Thymus (tissue), 11 donors: ENCODE data around the gene NLGN1. TPM values are rescaled to one million over a fixed set of nuclear protein-coding genes. Genes with fewer than 3 reads are reported as not detected.
"Not testable (repeated sequence)": the region's sequence is repeated elsewhere in the genome, so short reads cannot be mapped to it uniquely, and the experiment has no call there.

Experiments
- DNase-seq, 9 donors: peaks; one replicate each; pipeline ENCODE4 v3.0.0-alpha.2; 2013; ENCODE audit warnings: low spot score in 9 of 9, low read depth in 6 of 9, missing footprints in 1 of 9
- H3K27ac ChIP-seq, 2 donors: one replicate each; pipeline ENCODE4 v1.5.1; 2013; ENCODE audit warnings: control low read depth in 1 of 2, low read depth in 1 of 2, low read length in 1 of 2, mild to moderate bottlenecking in 1 of 2, moderate library complexity in 1 of 2
- H3K27me3 ChIP-seq, 2 donors: one replicate each; pipeline ENCODE4 v1.5.1; 2013; ENCODE audit warnings: low read length in 1 of 2; ENCODE audit not compliant: control insufficient read depth in 2 of 2, insufficient read depth in 1 of 2
- H3K36me3 ChIP-seq, 2 donors: one replicate each; pipeline ENCODE4 v1.5.1; 2013; ENCODE audit warnings: low read length in 1 of 2, mild to moderate bottlenecking in 1 of 2, moderate library complexity in 1 of 2; ENCODE audit not compliant: control insufficient read depth in 2 of 2, insufficient read depth in 2 of 2
- H3K4me1 ChIP-seq, 2 donors: one replicate each; pipeline ENCODE4 v1.5.1; 2013; ENCODE audit warnings: low read length in 2 of 2; ENCODE audit not compliant: control insufficient read depth in 2 of 2, insufficient read depth in 2 of 2
- H3K4me3 ChIP-seq, 2 donors: one replicate each; pipeline ENCODE4 v1.5.1; 2013; ENCODE audit warnings: low read length in 2 of 2, control low read depth in 1 of 2, mild to moderate bottlenecking in 1 of 2
- H3K9me3 ChIP-seq, 2 donors: one replicate each; pipeline ENCODE4 v1.5.1; 2013; ENCODE audit warnings: low read length in 1 of 2, mild to moderate bottlenecking in 1 of 2; ENCODE audit not compliant: control insufficient read depth in 2 of 2, insufficient read depth in 1 of 2
- WGBS: extraction: QIAGEN DNeasy Blood & Tissue Kit; methylation state at CpG from one replicate; pipeline ENCODE4 v1.1.7; 2013; 5-methylcytosine and 5-hydroxymethylcytosine counted together
- polyA plus RNA-seq: library from polyadenylated mRNA; stranded (reverse); fragments of 200-250 nt; gene quantifications from one replicate; pipeline ENCODE4 v1.2.3, GENCODE V29; 2013
- total RNA-seq: library from RNA; stranded (reverse); fragments of 120-200 nt; gene quantifications from one replicate; pipeline ENCODE4 v1.2.4, GENCODE V29; 2013
- donor health status: healthy.

NLGN1 gene
- total and polyA plus RNA-seq, 2 donors, result 0.16 to 0.90 TPM

DNA sequence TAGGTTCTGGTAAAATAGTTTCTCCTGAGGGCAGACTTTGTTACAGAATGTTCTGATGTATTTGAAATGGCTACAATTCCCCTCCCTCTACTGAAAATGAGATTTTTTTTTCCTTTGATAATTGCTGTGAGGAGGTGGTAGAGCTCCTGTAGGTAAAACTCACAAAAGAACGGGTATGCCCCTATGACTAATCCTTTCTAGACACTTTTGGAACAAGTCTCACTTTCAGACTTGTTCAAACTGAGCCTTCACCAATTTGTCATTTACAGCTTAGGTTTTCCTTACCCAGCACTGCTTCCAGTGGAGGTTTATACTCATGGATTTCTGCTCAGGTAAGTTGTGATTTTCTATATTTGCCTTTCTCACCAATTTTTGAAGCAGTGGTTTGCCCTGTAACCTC is 115.6 kb downstream of the NLGN1 start:
- H3K9me3 ChIP-seq, result no peaks in the 10 kb centered on the region
- no peaks in the 10 kb centered on the region for H3K36me3 ChIP-seq
- no peak overlapping the region for H3K27ac ChIP-seq
- no peak for DNase-seq
- no peak overlapping the region for H3K4me3 ChIP-seq
- H3K27me3 ChIP-seq, result no peaks in the 10 kb centered on the region
- WGBS, result 74% methylated on average over 1 of the region's 1 CpG
- no peaks in the 10 kb centered on the region for H3K4me1 ChIP-seq

DNA sequence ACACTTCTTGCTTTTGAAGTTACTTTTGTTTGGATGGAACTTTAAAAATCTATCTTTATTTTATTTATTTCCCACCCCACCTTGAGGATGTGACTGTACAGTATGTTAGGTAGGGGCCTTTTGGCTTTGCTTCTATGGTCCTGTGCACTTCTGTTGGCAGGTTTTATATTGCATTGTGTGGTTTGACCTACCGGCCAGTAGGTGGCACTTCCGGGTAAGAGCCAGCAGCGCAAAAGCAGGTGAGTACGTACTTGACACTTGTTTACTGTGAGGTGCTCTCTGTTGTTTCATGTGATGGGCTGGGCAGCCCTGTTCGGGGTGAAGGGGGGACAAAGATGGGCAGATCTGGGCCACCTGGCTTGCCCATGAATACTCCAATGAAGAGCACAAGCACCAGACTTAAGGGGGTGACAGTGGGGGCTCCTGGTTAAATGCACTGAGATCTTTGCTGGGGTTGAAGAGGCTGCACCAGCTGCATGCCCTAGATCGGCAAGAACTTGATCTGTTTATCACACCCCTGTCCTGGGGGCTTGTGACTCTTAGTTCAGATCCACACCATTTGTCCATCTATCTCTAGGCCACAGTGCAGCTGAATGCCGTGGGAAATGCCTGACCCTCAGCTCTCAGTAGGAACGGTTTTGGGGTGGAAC is 131.6 kb downstream of the NLGN1 start:
- Histone ChIP-seq H3K4me3 (no peak overlapping the region), H3K27ac (no peak overlapping the region), H3K4me1 (no peaks in the 10 kb centered on the region), H3K27me3 (no peaks in the 10 kb centered on the region), H3K36me3 (no peaks in the 10 kb centered on the region), H3K9me3 (no peaks in the 10 kb centered on the region)
- 60% methylated on average over 8 of the region's 8 CpGs for WGBS
- peak in 6 of 9 donors; percentile 4 to 31 (median 8) for DNase-seq

DNA sequence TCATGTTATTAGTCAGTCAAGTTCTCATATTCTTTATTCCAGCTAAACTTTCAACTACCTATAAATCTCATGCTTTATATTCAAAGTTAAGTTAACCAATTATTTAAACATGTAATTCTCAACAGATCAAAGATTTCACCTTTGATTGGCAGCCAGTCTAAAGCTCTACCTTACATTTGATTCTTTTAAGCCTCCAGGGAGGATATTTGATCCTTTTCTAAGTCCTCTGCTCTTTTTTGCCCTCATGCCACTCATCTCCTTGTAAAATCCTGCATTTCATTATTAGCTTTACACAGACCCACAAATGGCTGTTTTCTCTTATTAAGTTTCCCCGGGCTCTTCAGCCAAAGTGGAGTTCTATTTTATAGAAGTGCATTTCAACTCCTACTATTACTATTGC is 134.1 kb downstream of the NLGN1 start:
- no peak for DNase-seq
- Histone ChIP-seq H3K27ac (no peak overlapping the region), H3K36me3 (no peaks in the 10 kb centered on the region), H3K4me1 (no peaks in the 10 kb centered on the region), H3K27me3 (no peaks in the 10 kb centered on the region), H3K4me3 (no peak overlapping the region), H3K9me3 (no peaks in the 10 kb centered on the region)
- 94% methylated on average over 1 of the region's 1 CpG for WGBS

DNA sequence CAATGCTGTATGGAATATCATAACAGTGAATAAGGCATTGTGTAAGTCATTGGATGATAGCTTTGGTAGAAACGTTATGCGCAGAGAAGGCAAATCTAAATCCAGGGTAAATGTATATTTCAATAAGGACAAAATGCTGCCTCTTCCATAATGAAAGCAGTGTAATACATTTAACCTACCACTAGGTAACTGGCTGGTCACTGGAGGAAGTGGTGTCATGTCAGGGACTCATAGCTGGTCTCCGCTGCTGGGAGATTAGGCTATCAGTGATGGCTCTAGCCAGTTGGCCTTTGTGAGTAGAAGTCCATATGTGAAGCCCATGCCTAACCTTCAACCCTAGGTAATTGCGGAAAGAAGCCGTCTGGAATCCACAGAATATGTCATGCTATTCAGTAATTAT is 140.9 kb downstream of the NLGN1 start:
- WGBS, result 96% methylated on average over 5 of the region's 5 CpGs

DNA sequence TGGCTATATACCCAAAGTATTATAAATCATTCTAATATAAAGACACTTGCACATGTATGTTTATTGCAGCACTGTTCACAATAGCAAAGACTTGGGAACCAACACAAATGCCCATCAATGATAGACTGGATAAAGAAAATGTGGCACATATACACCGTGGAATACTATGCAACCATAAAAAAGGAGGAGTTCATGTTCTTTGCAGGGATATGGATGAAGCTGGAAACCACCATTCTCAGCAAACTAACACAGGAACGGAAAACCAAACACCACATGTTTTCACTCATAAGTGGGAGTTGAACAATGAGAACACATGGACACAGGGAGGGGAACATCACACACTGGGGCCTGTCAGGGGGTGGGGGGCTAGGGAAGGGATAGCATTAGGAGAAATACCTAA is 148.0 kb downstream of the NLGN1 start:
- not testable (repeated sequence) for H3K36me3 ChIP-seq

More for the DNA sequence above, 140.9 kb downstream of the NLGN1 start:
- no peaks in the 10 kb centered on the region for H3K36me3 ChIP-seq
- no peaks in the 10 kb centered on the region for H3K4me1 ChIP-seq
- no peak overlapping the region for H3K27ac ChIP-seq
- DNase-seq, result no peak
- no peak overlapping the region for H3K4me3 ChIP-seq
- no peaks in the 10 kb centered on the region for H3K9me3 ChIP-seq
- H3K27me3 ChIP-seq, result no peaks in the 10 kb centered on the region

DNA sequence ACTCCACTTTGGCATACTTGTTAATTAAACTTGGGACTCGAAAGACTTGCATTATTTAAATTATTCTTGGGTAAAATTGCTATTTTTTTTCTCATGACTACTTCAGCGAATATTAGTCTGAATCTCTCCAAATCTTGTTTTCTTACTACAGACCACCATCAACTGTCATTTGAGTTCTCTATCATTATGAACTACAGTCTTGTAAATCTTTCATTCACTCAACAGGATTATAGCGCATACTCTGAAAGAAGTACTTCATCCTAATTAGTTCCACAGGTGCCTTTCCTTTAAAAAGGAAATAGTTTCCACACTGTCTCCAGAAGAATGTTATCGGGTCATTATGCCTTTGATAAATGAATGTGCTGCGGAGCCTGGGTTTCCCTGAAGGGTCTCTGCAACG is 149.5 kb downstream of the NLGN1 start:
- no peak for DNase-seq

More for the DNA sequence above, 148.0 kb downstream of the NLGN1 start:
- not testable (repeated sequence) for H3K27ac ChIP-seq, H3K4me3 ChIP-seq, DNase-seq, H3K4me1 ChIP-seq, H3K9me3 ChIP-seq, H3K27me3 ChIP-seq
- 92% methylated on average over 2 of the region's 2 CpGs for WGBS

DNA sequence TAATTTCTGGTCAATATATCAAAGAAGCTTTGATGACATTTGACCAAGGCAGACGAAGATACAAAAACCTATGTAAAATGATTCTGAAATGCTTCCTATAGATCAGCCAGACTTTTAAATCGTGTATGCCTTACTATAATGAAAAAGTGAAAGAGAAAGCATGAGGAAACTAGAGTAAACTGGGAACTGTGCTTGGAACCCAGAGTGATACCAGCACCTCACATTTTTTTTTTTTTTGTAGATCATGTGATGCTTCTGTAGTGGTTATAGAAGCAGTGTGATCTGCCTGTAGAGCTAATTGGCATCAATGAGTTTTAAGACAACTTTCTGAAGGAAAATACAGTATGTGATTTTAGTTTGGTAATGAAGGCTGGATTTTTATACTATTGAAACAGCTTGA is 150.7 kb downstream of the NLGN1 start:
- H3K27ac ChIP-seq, result no peak overlapping the region
- H3K4me1 ChIP-seq, result no peaks in the 10 kb centered on the region
- no peaks in the 10 kb centered on the region for H3K27me3 ChIP-seq
- H3K36me3 ChIP-seq, result no peaks in the 10 kb centered on the region
- H3K9me3 ChIP-seq, result no peaks in the 10 kb centered on the region
- 44% methylated on average over 2 of the region's 2 CpGs for WGBS
- no peak overlapping the region for H3K4me3 ChIP-seq
- no peak for DNase-seq

More for the DNA sequence above, 149.5 kb downstream of the NLGN1 start:
- Histone ChIP-seq H3K27ac (no peak overlapping the region), H3K27me3 (no peaks in the 10 kb centered on the region), H3K4me3 (no peak overlapping the region), H3K36me3 (no peaks in the 10 kb centered on the region), H3K4me1 (no peaks in the 10 kb centered on the region), H3K9me3 (no peaks in the 10 kb centered on the region)
- WGBS, result 95% methylated on average over 6 of the region's 6 CpGs

DNA sequence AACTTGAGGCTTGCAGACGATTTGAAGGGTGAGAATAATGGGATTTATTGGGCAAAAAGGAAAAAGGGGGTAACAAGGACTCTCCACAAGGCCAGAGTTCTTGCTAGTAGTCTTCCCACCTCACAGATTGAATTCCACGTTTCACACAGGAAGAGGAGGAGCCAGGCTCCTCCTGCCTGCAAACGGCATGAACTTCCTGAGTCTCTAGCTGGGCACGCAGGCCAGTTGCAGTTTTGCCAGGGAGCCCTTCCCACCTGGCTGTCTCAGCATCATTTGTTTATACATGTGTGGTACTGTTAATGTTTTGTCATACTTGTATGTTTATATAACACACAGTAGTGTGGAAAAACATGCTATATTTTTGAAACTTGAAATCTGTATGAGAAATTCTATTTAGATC is 155.0 kb downstream of the NLGN1 start:
- Histone ChIP-seq H3K9me3 (no peaks in the 10 kb centered on the region), H3K27ac (no peak overlapping the region), H3K27me3 (no peaks in the 10 kb centered on the region), H3K36me3 (no peaks in the 10 kb centered on the region), H3K4me1 (no peaks in the 10 kb centered on the region), H3K4me3 (no peak overlapping the region)
- 25% methylated on average over 4 of the region's 4 CpGs for WGBS
- no peak for DNase-seq

DNA sequence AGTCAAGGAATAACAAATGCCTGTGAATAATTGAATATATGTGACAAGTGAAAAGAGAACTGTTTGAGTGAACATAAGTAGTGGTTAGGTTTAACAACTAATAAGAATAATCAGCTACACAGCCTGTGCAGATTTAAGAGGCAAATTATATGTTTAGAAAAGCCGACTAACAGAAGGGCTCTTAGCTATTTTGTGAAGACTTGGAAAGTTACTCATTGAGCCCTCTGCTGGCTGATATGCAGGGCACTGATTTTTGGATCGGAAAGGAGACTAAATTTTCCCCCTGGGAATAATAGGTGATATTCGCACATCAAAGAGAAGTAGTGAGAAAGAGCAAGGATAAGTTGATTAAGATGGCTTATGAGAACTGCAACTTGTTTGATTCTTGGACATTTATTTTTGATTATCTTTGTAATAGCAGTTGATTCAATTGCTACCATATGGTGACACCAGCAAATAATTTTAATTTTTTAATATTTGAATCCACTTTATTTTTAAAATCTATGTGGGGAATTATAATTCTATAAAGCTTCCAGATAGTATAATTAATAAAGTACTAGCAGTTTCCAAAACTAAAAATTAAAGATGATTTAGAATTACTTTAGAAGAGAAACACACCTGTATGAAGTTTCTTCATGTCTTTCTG is 156.2 kb downstream of the NLGN1 start:
- 38% methylated on average over 3 of the region's 3 CpGs for WGBS
- no peaks in the 10 kb centered on the region for H3K4me1 ChIP-seq
- no peak overlapping the region for H3K4me3 ChIP-seq
- H3K27me3 ChIP-seq, result no peaks in the 10 kb centered on the region
- no peaks in the 10 kb centered on the region for H3K9me3 ChIP-seq
- no peaks in the 10 kb centered on the region for H3K36me3 ChIP-seq
- no peak for DNase-seq
- no peak overlapping the region for H3K27ac ChIP-seq
